DMS153 (cell line): ENCODE data around the gene TRIAP1.

Source experiments
- DNase-seq: peaks from one replicate; lab custom pipeline; 2025; lab: John Stamatoyannopoulos, UW

Gene TRIAP1

GRCh38 chr12:120429368-120429767 lies 16.8 kb downstream of the TRIAP1 start:
- no peak for DNase-seq

GRCh38 chr12:120428597-120429229 lies 17.5 kb downstream of the TRIAP1 start:
- no peak for DNase-seq

- DNase-seq, result no peak
These were observed 20.4 kb downstream of the TRIAP1 start for GRCh38 chr12:120425797-120426196.

- DNase-seq, result no peak
These were observed 23.2 kb downstream of the TRIAP1 start for GRCh38 chr12:120422892-120423456.

GRCh38 chr12:120421701-120422100 lies 24.5 kb downstream of the TRIAP1 start:
- no peak for DNase-seq

- DNase-seq, result no peak
These were observed 28.1 kb downstream of the TRIAP1 start for GRCh38 chr12:120417917-120418580.

- DNase-seq, result no peak
These were observed 29.5 kb downstream of the TRIAP1 start for GRCh38 chr12:120416490-120417216.

GRCh38 chr12:120413901-120414695 lies 32.1 kb downstream of the TRIAP1 start:
- peak; percentile 13 for DNase-seq

- DNase-seq, result no peak
These were observed 33.8 kb downstream of the TRIAP1 start for GRCh38 chr12:120412421-120412820.

GRCh38 chr12:120408771-120409170 lies 37.4 kb downstream of the TRIAP1 start:
- DNase-seq, result no peak

GRCh38 chr12:120406553-120406952 lies 39.6 kb downstream of the TRIAP1 start:
- no peak for DNase-seq

GRCh38 chr12:120406069-120406468 lies 40.1 kb downstream of the TRIAP1 start:
- no peak for DNase-seq

GRCh38 chr12:120404271-120404670 lies 41.9 kb downstream of the TRIAP1 start:
- no peak for DNase-seq

- DNase-seq, result no peak
These were observed 42.3 kb downstream of the TRIAP1 start for GRCh38 chr12:120403869-120404268.

- peak; percentile 12 for DNase-seq
These were observed 44.0 kb downstream of the TRIAP1 start for GRCh38 chr12:120402217-120402616.

GRCh38 chr12:120399531-120399930 lies 46.7 kb downstream of the TRIAP1 start:
- DNase-seq, result no peak

- no peak for DNase-seq
These were observed 48.2 kb downstream of the TRIAP1 start for GRCh38 chr12:120397824-120398540.

GRCh38 chr12:120394483-120395367 lies 51.5 kb downstream of the TRIAP1 start:
- peak; percentile 86 for DNase-seq
